ENCODE measurements around the gene SUDS3.

GRCh38 chr12:118371321-118372282 is 4.8 kb upstream of the SUDS3 start:
- TF ChIP-seq, protein P1, sequence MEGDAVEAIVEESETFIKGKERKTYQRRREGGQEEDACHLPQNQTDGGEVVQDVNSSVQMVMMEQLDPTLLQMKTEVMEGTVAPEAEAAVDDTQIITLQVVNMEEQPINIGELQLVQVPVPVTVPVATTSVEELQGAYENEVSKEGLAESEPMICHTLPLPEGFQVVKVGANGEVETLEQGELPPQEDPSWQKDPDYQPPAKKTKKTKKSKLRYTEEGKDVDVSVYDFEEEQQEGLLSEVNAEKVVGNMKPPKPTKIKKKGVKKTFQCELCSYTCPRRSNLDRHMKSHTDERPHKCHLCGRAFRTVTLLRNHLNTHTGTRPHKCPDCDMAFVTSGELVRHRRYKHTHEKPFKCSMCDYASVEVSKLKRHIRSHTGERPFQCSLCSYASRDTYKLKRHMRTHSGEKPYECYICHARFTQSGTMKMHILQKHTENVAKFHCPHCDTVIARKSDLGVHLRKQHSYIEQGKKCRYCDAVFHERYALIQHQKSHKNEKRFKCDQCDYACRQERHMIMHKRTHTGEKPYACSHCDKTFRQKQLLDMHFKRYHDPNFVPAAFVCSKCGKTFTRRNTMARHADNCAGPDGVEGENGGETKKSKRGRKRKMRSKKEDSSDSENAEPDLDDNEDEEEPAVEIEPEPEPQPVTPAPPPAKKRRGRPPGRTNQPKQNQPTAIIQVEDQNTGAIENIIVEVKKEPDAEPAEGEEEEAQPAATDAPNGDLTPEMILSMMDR (conservative IDR thresholded peaks at IDR 0.05; ENCODE audit: low read depth in 2 of 2): no peak
- TF ChIP-seq EZH2 (IDR thresholded peaks at IDR 0.05; ENCODE audit: low read depth, unreplicated experiment): peak; percentile 26
- TF ChIP-seq, protein P2, sequence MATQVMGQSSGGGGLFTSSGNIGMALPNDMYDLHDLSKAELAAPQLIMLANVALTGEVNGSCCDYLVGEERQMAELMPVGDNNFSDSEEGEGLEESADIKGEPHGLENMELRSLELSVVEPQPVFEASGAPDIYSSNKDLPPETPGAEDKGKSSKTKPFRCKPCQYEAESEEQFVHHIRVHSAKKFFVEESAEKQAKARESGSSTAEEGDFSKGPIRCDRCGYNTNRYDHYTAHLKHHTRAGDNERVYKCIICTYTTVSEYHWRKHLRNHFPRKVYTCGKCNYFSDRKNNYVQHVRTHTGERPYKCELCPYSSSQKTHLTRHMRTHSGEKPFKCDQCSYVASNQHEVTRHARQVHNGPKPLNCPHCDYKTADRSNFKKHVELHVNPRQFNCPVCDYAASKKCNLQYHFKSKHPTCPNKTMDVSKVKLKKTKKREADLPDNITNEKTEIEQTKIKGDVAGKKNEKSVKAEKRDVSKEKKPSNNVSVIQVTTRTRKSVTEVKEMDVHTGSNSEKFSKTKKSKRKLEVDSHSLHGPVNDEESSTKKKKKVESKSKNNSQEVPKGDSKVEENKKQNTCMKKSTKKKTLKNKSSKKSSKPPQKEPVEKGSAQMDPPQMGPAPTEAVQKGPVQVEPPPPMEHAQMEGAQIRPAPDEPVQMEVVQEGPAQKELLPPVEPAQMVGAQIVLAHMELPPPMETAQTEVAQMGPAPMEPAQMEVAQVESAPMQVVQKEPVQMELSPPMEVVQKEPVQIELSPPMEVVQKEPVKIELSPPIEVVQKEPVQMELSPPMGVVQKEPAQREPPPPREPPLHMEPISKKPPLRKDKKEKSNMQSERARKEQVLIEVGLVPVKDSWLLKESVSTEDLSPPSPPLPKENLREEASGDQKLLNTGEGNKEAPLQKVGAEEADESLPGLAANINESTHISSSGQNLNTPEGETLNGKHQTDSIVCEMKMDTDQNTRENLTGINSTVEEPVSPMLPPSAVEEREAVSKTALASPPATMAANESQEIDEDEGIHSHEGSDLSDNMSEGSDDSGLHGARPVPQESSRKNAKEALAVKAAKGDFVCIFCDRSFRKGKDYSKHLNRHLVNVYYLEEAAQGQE (IDR thresholded peaks at IDR 0.05; ENCODE audit: unreplicated experiment): no peak
- no peak for TF ChIP-seq CREB1 (CRISPR knock-in tag; IDR thresholded peaks at IDR 0.05; ENCODE audit: low read depth)
- TF ChIP-seq POLR2AphosphoS5 (IDR thresholded peaks at IDR 0.05; ENCODE audit: low read depth): no peak

Measured in GM23338 (cell line).